HL-60 (cell line): Measurements from ENCODE around the gene MYLIP.

ENCODE experiments used
- DNase-seq, 2 experiments: peaks; one replicate each; pipeline ENCODE4 v3.0.0-alpha.2; 2010 to 2020; ENCODE audit warnings: low read depth in 1 of 2, low spot score in 1 of 2
- H3K27ac ChIP-seq: fragments of 250-450 bp; sonication (Bioruptor Pico); replicated peaks from 2 replicates; pipeline ENCODE4 v1.5.1; 2020; ENCODE audit warnings: mild to moderate bottlenecking, moderate library complexity
- H3K27me3 ChIP-seq: fragments of 250-450 bp; sonication (Bioruptor Pico); 2 replicates; pipeline ENCODE4 v1.5.1; 2021; ENCODE audit warnings: mild to moderate bottlenecking, moderate library complexity; ENCODE audit not compliant: insufficient read depth, poor library complexity, severe bottlenecking
- H3K4me3 ChIP-seq: replicated peaks from 2 replicates; pipeline ENCODE4 v1.5.1; 2011; ENCODE audit warnings: mild to moderate bottlenecking, control low read depth, low read length; ENCODE audit not compliant: insufficient read depth
- GABPA ChIP-seq: IDR thresholded peaks from 2 replicates; pipeline ENCODE4 v1.6.1; 2012; ENCODE audit warnings: low read depth
- POLR2AphosphoS5 ChIP-seq: IDR thresholded peaks from 2 replicates; pipeline ENCODE4 v1.6.1; 2012; ENCODE audit warnings: low read depth
- REST ChIP-seq: IDR thresholded peaks from 2 replicates; pipeline ENCODE4 v1.6.1; 2012; ENCODE audit warnings: low read depth; ENCODE audit not compliant: insufficient replicate concordance
- SPI1 ChIP-seq: IDR thresholded peaks from 2 replicates; pipeline ENCODE4 v1.6.1; 2012; ENCODE audit warnings: low read depth, mild to moderate bottlenecking, borderline replicate concordance
- TF ChIP-seq, protein P1 (sequence below): IDR thresholded peaks from one replicate; pipeline ENCODE4 v1.5.1; 2011; ENCODE audit warnings: low read length, control low read depth, inconsistent platforms; ENCODE audit not compliant: insufficient read depth

Gene MYLIP

GRCh38 chr6:16080204-16080603 lies 48.7 kb upstream of the MYLIP start:
- H3K27me3 ChIP-seq: no peaks in the 10 kb centered on the region
- no peak overlapping the region for H3K4me3 ChIP-seq
- no peak for TF ChIP-seq POLR2AphosphoS5
- TF ChIP-seq REST: no peak
- TF ChIP-seq, protein P1, sequence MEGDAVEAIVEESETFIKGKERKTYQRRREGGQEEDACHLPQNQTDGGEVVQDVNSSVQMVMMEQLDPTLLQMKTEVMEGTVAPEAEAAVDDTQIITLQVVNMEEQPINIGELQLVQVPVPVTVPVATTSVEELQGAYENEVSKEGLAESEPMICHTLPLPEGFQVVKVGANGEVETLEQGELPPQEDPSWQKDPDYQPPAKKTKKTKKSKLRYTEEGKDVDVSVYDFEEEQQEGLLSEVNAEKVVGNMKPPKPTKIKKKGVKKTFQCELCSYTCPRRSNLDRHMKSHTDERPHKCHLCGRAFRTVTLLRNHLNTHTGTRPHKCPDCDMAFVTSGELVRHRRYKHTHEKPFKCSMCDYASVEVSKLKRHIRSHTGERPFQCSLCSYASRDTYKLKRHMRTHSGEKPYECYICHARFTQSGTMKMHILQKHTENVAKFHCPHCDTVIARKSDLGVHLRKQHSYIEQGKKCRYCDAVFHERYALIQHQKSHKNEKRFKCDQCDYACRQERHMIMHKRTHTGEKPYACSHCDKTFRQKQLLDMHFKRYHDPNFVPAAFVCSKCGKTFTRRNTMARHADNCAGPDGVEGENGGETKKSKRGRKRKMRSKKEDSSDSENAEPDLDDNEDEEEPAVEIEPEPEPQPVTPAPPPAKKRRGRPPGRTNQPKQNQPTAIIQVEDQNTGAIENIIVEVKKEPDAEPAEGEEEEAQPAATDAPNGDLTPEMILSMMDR: no peak
- no peak for TF ChIP-seq SPI1
- no peak for TF ChIP-seq GABPA
- no peak for DNase-seq
- no peak overlapping the region for H3K27ac ChIP-seq

DNA sequence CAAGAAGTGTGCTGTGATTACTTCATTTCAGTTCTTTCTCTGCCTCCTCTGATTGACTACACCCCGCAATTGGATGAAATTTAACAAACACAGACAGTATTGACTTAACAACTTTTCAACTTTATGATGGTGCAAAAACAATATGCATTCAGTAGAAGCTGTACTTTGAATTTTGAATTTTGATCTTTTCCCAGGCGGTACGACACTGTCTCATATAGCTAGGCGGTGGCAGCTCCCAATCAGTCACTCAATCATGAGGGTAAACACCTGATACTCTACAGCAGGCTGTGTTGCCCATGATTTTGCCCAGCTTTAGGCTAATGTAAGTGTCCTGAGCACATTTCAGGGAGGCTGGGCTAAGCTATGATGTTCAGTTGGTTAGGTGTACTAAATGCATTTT lies 47.6 kb upstream of the MYLIP start:
- no peak overlapping the region for H3K27ac ChIP-seq
- no peaks in the 10 kb centered on the region for H3K27me3 ChIP-seq
- TF ChIP-seq, protein P1: no peak
- TF ChIP-seq POLR2AphosphoS5 (no peak), SPI1 (no peak), GABPA (no peak), REST (no peak)
- no peak overlapping the region for H3K4me3 ChIP-seq
- no peak for DNase-seq

DNA sequence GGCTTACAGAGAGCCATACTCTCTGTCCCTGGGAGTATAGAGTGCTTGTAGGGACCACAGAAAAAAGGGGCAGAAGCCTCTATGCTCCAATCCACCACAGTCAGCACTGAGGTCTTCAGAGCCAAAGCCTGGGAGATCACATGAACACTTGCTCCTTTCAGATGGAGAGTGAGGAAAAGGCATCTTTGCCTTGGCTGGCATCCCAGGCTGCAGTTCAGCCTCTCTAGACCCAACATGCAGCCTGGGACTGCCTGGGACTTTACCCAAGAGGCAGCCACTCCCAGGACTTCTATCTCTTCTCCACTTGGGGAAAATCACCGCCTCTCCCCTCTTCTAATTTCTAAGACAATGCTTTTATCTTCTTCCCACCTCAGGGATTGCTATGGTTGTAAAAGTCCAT lies 46.5 kb upstream of the MYLIP start:
- TF ChIP-seq POLR2AphosphoS5: no peak
- TF ChIP-seq SPI1: no peak
- no peak for TF ChIP-seq GABPA
- TF ChIP-seq REST: no peak
- TF ChIP-seq, protein P1: no peak
- DNase-seq: no peak
- H3K27me3 ChIP-seq: no peaks in the 10 kb centered on the region
- H3K27ac ChIP-seq: no peak overlapping the region
- no peak overlapping the region for H3K4me3 ChIP-seq
